GM18520 (cell line): ENCODE data around the gene SLC6A12.

Source experiments
- ATAC-seq: cut with Tn5 transposase; IDR thresholded peaks from one replicate; pipeline ENCODE4 v1.9.1; 2021; ENCODE audit not compliant: unreplicated experiment

SLC6A12 gene

DNA sequence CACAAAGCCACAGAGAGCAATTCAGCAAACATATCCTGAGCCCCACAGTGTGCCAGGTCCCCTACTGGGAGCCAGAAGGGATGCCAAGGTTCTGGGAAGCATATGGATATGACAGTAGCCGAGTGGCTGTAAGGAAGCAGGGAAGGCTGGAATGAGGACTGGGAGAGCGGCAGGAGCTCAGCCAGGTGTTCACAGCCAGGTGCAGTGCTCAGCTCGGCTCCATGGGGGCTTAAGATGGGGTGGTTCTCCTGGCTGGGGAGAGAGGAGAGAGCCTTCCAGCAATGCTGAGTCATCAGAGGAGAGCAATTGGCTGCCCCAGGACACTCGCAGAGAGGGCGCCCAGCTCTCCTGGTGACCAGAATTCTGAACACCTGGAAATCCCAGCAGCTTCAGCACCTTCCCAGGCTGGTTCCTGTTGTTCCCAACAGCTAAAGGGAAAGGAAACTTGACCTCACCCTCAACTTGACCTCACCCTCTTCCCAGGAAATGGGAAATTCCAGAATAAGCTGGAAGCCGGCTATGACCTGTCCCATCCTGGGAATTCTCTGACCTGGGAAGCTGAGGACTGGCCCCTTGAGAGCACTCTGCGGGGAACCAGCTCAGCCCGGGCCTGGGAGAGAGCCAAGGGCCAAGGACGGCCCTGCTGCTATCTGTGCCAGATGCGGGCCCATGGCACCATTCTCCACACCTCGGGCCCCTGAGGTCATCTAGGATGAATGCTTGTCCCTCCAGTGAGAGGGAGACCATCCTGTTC, 34.6 kb downstream of the SLC6A12 start:
- ATAC-seq = no peak

- no peak for ATAC-seq
These were observed 35.2 kb downstream of the SLC6A12 start for GRCh38 chr12:178829-179109.

- no peak for ATAC-seq
These were observed 35.8 kb downstream of the SLC6A12 start for GRCh38 chr12:177980-178828.

- ATAC-seq = no peak
These were observed 36.5 kb downstream of the SLC6A12 start for GRCh38 chr12:177336-177979.

DNA sequence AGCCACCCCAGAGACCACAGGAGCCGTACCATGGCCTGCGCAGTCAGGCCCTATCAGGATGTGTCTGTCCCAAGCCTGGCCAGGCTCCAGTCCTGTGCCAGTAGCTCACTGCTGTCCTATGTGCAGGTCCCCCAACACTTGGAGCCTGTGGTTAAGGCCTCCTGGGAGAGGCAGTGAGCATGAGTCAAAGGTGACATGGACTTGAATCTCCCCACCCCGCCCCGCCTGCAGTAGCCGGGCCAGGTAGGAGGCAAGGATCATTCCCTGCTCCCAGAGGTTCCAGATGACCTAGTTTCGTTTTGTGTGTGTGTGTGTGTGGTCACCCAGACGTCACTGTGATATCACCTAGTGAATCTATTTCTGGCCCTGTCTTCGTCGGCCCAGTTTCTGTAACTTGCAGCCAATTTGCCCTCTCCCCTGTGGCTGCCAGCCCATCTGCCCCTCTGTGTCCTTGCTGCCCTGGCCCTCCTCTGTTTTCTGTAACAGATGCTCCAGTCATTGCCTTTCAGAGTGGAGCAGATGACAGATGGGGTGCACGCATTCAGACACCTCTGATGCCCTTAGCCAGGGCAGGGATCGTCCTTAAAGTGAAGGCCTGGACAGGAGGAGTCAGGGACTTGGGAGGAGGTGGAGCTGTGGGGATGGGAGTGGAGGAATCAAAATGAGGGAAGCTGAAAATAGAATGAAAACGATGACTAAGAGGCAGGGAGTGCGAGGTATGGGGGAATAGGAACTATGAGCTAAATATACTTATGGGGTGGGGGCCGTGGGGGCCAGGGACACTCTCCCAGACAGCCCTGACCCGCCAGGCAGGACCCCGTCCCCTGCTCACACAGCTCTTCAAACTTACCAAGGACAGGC, 37.4 kb downstream of the SLC6A12 start:
- ATAC-seq = no peak

DNA sequence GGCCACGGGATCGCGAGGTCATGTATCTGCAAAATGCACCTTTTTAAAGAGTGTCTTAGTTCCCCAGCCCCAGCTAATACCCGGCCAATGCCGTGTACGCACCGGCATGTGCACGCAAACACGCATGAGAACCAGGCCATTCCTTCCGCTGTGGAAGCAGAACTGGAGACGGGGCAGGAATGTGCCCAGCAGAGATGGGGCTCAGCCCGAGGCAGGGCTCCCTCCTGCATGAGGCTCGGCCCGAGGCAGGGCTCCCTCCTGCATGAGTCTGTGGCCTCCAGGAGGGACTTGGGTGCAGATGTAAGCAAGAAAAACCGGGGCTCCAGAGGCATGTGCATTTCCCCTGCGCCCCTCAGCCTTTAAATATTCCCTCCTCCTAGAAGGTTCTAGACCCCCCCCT, 38.2 kb downstream of the SLC6A12 start:
- no peak for ATAC-seq

DNA sequence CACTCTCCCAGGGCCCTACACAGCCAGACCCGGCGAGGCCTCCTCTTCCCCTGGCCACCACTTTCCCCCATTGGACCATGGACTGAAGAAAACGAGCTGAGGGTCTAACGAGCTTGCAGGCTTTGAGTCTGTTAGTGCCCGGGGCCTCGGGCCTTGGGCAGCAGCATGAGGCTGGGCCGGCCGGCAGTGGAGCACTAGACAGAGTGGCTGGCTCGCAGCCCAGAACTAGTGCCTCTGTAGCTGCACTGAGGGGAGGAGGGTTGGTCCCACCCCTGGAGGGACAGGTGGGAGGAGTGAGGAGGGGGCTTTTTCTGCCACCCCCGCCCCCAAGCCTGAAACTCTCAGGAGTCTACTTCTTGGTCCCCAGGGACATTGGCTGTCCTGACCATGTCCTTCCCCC, 38.7 kb downstream of the SLC6A12 start:
- no peak for ATAC-seq

DNA sequence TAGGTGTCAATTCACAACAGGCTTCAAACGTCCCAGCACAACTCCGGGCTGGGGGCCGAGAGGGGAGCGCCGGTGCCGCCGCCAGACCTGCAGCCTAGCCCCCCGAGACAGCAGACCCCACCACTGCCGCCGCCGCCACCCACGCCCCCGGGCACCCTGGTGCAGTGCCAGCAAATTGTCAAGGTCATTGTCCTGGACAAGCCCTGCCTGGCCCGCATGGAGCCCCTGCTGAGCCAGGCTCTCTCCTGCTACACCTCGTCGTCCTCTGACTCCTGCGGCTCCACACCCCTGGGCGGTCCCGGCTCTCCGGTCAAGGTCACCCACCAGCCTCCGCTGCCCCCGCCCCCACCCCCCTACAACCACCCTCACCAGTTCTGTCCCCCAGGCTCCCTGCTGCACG, 39.4 kb downstream of the SLC6A12 start:
- ATAC-seq = no peak

DNA sequence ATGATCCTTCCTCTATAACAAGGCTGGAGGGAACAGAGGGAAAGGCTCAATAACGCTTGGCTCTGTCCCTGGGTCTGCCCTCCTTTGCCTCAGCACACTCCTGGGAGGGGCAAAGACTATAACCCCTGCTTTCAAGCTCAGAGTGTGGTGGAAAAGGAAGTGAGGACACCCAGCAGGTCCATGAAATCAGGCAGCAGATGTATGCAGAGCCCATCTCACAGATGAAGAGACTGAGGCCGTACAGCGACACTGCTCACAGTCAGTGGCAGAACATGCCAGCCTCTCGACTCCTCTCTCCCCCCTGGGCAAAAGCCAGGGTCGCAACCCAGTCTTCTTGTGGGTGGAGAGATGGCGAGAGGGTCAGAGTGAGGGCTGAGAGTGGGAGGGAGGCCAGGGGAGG, 39.8 kb downstream of the SLC6A12 start:
- ATAC-seq = no peak

DNA sequence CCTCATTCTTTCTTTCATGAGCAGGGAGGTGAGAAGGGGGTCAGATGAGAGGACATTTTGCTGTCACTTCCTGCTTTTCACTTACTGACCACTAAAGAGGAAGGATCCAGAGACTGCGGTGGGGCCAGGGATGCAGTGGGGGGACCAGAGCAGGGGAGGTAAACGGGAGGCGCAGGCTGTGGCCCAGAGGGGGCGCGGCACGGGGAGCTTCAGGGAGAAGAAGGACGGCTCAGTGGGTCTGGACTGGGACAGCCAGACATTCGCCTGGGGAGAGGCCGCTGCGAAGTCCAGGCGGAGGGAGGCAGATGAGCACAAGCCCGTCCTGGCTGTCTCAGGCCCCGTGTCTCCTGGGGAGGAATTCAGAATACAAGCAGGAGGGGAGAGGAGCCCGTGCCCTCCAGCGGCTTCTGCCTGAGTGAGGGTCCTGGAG, 41.2 kb downstream of the SLC6A12 start:
- no peak for ATAC-seq

DNA sequence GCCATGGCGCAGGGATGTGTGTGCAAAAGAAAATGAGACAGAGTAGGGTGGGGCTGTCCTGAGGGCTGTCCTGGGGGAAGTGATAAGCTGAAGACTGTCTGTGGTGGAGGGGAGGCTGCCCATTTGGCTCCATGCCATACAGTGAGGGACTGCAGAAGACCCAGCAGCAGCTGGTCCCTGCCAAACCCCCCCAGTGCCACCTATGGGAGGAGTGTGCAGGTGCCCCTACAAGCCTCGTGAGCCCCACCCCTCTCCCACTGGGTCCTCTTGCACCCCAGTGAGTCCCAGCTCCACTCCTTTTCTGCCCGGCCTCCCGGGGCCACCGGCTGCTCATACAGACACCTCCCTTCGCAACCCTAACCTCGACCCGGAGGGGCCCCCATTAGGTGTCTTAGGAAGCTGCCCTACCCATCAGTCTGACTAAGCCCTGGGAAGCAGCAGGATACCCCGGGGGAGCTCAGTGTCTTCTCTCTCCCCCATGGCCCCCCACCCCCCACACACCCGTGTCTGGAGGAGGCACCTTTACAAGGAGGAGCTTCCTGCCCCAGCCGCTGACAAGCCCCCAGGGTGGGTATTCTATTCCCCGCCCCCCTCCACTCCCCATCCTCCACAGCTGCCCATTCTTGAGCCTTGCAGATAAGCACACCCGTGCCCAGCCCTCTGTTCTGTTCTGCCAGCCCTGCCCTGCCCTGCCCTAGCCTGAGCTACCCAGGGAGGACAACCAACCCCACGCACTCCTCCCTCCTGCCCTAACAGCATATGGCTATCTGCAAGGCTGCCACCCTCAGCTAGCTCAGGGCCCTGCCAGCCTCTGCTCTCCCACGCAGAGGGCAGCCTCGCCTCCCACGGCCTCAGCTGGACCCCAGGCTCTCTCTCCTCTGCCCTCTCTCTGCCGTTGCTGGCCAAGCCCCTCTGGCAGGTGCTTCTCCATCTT, 41.9 kb downstream of the SLC6A12 start:
- ATAC-seq = no peak

- ATAC-seq = no peak
These were observed 42.7 kb downstream of the SLC6A12 start for GRCh38 chr12:171276-171675.

- no peak for ATAC-seq
These were observed 43.4 kb downstream of the SLC6A12 start for GRCh38 chr12:170371-171225.

DNA sequence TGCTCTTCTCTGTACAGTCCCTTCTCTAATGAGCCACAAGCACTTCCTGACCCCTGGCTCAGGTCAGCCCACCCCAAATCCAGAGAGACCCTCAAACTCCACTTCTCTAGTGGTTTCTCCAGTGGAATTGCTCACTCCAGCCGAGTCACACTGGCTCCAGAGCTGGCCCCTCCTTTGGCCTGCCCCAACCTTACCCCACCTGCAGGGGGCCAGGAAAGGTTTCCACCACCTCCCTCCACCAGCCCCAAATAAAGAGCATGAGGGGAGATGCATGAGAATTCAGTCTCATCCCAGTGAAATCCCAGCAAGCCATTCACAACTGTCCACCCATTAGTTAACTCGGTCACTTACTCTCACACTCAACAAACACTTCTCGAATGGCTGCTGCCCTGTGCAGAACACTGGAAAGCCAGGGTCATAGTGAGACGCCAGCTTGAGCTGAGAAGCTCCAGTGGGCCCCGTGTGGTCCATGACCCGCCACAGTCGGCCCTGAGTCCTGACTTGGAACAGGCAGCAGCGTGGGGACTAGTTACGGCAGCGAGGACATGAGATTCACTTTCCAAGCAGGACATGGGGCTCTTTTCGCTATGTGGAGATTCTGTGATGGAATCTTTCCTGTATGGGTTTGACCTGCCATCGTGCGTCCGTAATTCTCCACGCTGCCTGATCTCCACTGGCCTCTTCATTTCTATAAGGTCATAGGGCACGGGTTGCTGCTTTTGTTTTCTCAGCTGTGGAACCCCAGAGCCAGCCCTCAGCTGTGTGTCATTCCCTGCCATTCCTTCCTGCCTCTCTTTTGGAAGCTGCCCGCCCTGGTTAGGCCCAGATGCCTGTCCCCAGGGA, 44.2 kb downstream of the SLC6A12 start:
- no peak for ATAC-seq

GRCh38 chr12:168763-169525, 45.0 kb downstream of the SLC6A12 start:
- no peak for ATAC-seq

GRCh38 chr12:167959-168600, 45.9 kb downstream of the SLC6A12 start:
- no peak for ATAC-seq
